ENCODE data around the gene MRAS. TPM values are rescaled to one million over a fixed set of nuclear protein-coding genes. Genes with fewer than 3 reads are reported as not detected.

The MRAS gene
- total and polyA plus RNA-seq, 2 of the 13 experiments (the other 11 are each of a cell fraction or from before 2014, with no cell fraction given): 8.8 to 36.2 TPM

DNA sequence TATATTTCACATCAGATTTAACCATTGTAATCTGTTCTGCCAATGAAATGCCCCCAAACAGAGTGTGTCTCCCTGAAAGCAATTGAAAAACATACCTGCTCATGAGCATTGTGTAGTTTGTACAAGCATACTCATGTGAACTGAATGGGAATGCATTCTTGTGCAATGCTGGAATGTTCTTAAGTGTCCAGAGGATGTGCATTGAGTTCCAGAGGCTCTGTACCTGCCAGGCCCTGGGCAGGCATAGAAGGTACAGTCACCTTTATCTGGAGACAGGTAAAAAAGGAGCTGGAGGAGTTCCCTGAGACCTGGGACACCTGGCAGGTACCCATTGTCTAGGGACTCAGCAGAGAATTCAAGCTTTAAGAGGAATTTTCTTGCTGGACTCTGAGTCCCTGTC is 2.8 kb downstream of the MRAS start:
- Histone ChIP-seq H3K79me2 (ENCODE audit: insufficient read depth, low read length) (peaks cover 2% of the 10 kb centered on the region), H3K4me3 (replicated peaks in 1 of 3; ENCODE audit: insufficient read depth in 1 of 3, low read depth in 2 of 3, low read length in 3 of 3) (no peak overlapping the region), H3K4me2 (ENCODE audit: low read depth, low read length) (no peak overlapping the region), H4K20me1 (ENCODE audit: insufficient read depth, low read length) (no peaks in the 10 kb centered on the region), H3K9me3 (ENCODE audit: low read length) (no peaks in the 10 kb centered on the region), H3K27me3 (ENCODE audit: control insufficient read depth in 1 of 2, insufficient read depth in 2 of 2, low read length in 2 of 2) (no peaks in the 10 kb centered on the region), H2AFZ (ENCODE audit: low read length) (no peak overlapping the region), H3K36me3 (replicated peaks in 1 of 2; ENCODE audit: control insufficient read depth in 1 of 2, insufficient read depth in 2 of 2, low read length in 2 of 2) (no peaks in the 10 kb centered on the region; a peak in 1 of 5 replicates), H3K9ac (ENCODE audit: insufficient read depth, low read depth, low read length) (no peak overlapping the region), H3K4me1 (ENCODE audit: insufficient read depth, low read length) (peaks cover 26% of the 10 kb centered on the region), H3K27ac (ENCODE audit: extremely low read length, insufficient read depth, low read length) (no peak overlapping the region)
- DNase-seq (ENCODE audit: low spot score) (no peak), ATAC-seq (no peak), FAIRE-seq (no peak)
- in situ Hi-C loops (cut with HindIII; ENCODE audit: extremely low pct_ligation_motif_present, low pct_unique_long_range_greater_than_20kb): no loop called here
- ChIA-PET CTCF (ENCODE audit: low intra/inter-chr PET ratio, low total read pairs) (no interaction called here), POLR2A (interaction anchor here (1.3 kb wide), 1 partner anchor 49 kb away, joined by 4 read pairs; no protein-coding TSS in a partner anchor)
- TF ChIP-seq ZSCAN12 (CRISPR knock-in tag; IDR thresholded peaks at IDR 0.05): no peak
- TF ChIP-seq, protein P1, sequence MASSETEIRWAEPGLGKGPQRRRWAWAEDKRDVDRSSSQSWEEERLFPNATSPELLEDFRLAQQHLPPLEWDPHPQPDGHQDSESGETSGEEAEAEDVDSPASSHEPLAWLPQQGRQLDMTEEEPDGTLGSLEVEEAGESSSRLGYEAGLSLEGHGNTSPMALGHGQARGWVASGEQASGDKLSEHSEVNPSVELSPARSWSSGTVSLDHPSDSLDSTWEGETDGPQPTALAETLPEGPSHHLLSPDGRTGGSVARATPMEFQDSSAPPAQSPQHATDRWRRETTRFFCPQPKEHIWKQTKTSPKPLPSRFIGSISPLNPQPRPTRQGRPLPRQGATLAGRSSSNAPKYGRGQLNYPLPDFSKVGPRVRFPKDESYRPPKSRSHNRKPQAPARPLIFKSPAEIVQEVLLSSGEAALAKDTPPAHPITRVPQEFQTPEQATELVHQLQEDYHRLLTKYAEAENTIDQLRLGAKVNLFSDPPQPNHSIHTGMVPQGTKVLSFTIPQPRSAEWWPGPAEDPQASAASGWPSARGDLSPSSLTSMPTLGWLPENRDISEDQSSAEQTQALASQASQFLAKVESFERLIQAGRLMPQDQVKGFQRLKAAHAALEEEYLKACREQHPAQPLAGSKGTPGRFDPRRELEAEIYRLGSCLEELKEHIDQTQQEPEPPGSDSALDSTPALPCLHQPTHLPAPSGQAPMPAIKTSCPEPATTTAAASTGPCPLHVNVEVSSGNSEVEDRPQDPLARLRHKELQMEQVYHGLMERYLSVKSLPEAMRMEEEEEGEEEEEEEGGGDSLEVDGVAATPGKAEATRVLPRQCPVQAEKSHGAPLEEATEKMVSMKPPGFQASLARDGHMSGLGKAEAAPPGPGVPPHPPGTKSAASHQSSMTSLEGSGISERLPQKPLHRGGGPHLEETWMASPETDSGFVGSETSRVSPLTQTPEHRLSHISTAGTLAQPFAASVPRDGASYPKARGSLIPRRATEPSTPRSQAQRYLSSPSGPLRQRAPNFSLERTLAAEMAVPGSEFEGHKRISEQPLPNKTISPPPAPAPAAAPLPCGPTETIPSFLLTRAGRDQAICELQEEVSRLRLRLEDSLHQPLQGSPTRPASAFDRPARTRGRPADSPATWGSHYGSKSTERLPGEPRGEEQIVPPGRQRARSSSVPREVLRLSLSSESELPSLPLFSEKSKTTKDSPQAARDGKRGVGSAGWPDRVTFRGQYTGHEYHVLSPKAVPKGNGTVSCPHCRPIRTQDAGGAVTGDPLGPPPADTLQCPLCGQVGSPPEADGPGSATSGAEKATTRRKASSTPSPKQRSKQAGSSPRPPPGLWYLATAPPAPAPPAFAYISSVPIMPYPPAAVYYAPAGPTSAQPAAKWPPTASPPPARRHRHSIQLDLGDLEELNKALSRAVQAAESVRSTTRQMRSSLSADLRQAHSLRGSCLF (CRISPR knock-in tag; IDR thresholded peaks at IDR 0.05; ENCODE audit: borderline replicate concordance): no peak
- TF ChIP-seq, protein P2, sequence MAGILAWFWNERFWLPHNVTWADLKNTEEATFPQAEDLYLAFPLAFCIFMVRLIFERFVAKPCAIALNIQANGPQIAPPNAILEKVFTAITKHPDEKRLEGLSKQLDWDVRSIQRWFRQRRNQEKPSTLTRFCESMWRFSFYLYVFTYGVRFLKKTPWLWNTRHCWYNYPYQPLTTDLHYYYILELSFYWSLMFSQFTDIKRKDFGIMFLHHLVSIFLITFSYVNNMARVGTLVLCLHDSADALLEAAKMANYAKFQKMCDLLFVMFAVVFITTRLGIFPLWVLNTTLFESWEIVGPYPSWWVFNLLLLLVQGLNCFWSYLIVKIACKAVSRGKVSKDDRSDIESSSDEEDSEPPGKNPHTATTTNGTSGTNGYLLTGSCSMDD (CRISPR knock-in tag; IDR thresholded peaks at IDR 0.05): no peak
- TF ChIP-seq CBX2 (IDR thresholded peaks at IDR 0.05; ENCODE audit: low read depth, low read length): no peak
- no peak for TF ChIP-seq CBX2 (CRISPR knock-in tag; IDR thresholded peaks at IDR 0.05; ENCODE audit: low read depth)
- TF ChIP-seq ZNF776 (CRISPR knock-in tag; IDR thresholded peaks at IDR 0.05): no peak
- intact Hi-C loops (cut with micrococcal nuclease; ENCODE audit: unreplicated experiment): no loop called here
- BruUV-seq (replicated peaks): no TSS peak
